Smooth muscle cell (in vitro differentiated cells): ENCODE measurements around the gene CNTNAP2. TPM values are rescaled to one million over a fixed set of nuclear protein-coding genes. Genes with fewer than 3 reads are reported as not detected.
A peak's percentile ranks its signal among the peaks of the same experiment; 100 is the strongest.

Experiments used
- DNase-seq: peaks from one replicate; lab custom pipeline; 2025; ENCODE audit not compliant: unreplicated experiment; lab: John Stamatoyannopoulos, UW
- H2AFZ ChIP-seq: fragments of 200-600 bp; sonication (generic); 2 replicates; pipeline ENCODE4 v1.6.0; 2016; ENCODE audit warnings: antibody characterized with exemption, low read depth, mild to moderate bottlenecking
- H3F3A ChIP-seq: fragments of 200-600 bp; sonication (generic); 2 replicates; pipeline ENCODE4 v1.6.0; 2017; ENCODE audit warnings: antibody characterized with exemption, low read depth
- H3K27ac ChIP-seq: fragments of 200-600 bp; sonication (generic); 2 replicates; pipeline ENCODE4 v1.5.1; 2016; ENCODE audit warnings: low read depth, mild to moderate bottlenecking
- H3K27me3 ChIP-seq: fragments of 200-600 bp; sonication (generic); 2 replicates; pipeline ENCODE4 v1.6.1; 2016; ENCODE audit warnings: low read depth, mild to moderate bottlenecking
- H3K36me3 ChIP-seq: fragments of 200-600 bp; sonication (generic); 2 replicates; pipeline ENCODE4 v1.5.1; 2016; ENCODE audit warnings: low read depth
- H3K4me1 ChIP-seq: fragments of 200-600 bp; sonication (generic); 2 replicates; pipeline ENCODE4 v1.5.1; 2016; ENCODE audit warnings: low read depth
- H3K4me2 ChIP-seq: fragments of 200-600 bp; sonication (generic); 2 replicates; pipeline ENCODE4 v1.6.0; 2016; ENCODE audit warnings: mild to moderate bottlenecking
- H3K4me3 ChIP-seq: fragments of 200-600 bp; sonication (generic); 2 replicates; pipeline ENCODE4 v1.5.1; 2016; ENCODE audit warnings: mild to moderate bottlenecking
- H3K79me2 ChIP-seq: fragments of 200-600 bp; sonication (generic); 2 replicates; pipeline ENCODE4 v1.6.0; 2016; ENCODE audit warnings: low read depth, mild to moderate bottlenecking
- H3K9ac ChIP-seq: fragments of 200-600 bp; sonication (generic); 2 replicates; pipeline ENCODE4 v1.6.0; 2016; ENCODE audit warnings: low read depth
- H3K9me3 ChIP-seq: fragments of 200-600 bp; sonication (generic); replicated peaks from 2 replicates; pipeline ENCODE4 v1.5.1; 2016; ENCODE audit warnings: low read depth
- H4K20me1 ChIP-seq: fragments of 200-600 bp; sonication (generic); 2 replicates; pipeline ENCODE4 v1.6.0; 2016; ENCODE audit warnings: low read depth
- CTCF ChIP-seq: fragments of 200-600 bp; sonication (generic); IDR thresholded peaks from 2 replicates; pipeline ENCODE4 v1.5.1; 2017; ENCODE audit warnings: borderline replicate concordance, mild to moderate bottlenecking, antibody characterized with exemption; ENCODE audit not compliant: insufficient read depth, poor library complexity, severe bottlenecking
- WGBS: methylation state at CpG from one replicate; pipeline ENCODE4 v1.1.7; 2016; ENCODE audit warnings: low lambda C conversion rate; 5-methylcytosine and 5-hydroxymethylcytosine counted together
- polyA plus RNA-seq: library from polyadenylated mRNA; unstranded; fragments of >200 nt; fragmentation: Nextera tagmentation; extraction: Ambion mirVana; gene quantifications from 2 replicates; pipeline ENCODE4 v1.2.1, GENCODE V29; 2016
- total RNA-seq: library from RNA; depleted of rRNA; stranded (reverse); fragments of >200 nt; gene quantifications from 2 replicates; pipeline ENCODE4 v1.2.3, GENCODE V29; 2014

CNTNAP2 gene
- total and polyA plus RNA-seq, 2 experiments from 2014 or later: 1.7 to 9.0 TPM

- Histone ChIP-seq H3K4me3 (no peak overlapping the region), H4K20me1 (no peaks in the 10 kb centered on the region), H3K79me2 (no peaks in the 10 kb centered on the region), H3K27ac (no peak overlapping the region), H3K4me1 (peaks cover 14% of the 10 kb centered on the region), H3K27me3 (no peaks in the 10 kb centered on the region), H3K9me3 (peaks cover 4% of the 10 kb centered on the region), H3K9ac (no peak overlapping the region), H2AFZ (peak overlapping the region; percentile 30), H3F3A (no peaks in the 10 kb centered on the region), H3K36me3 (no peaks in the 10 kb centered on the region), H3K4me2 (no peak overlapping the region)
- WGBS: 45% methylated on average over 7 of the region's 7 CpGs
- DNase-seq: no peak
- no peak for TF ChIP-seq CTCF
These were observed 675.0 kb downstream of the CNTNAP2 start for GRCh38 chr7:146791344-146792285.

- WGBS: 96% methylated on average over 1 of the region's 1 CpG
- no peak for DNase-seq
- Histone ChIP-seq H3K9ac (no peak overlapping the region), H3K36me3 (no peaks in the 10 kb centered on the region), H3F3A (no peaks in the 10 kb centered on the region), H3K79me2 (no peaks in the 10 kb centered on the region), H3K4me3 (no peak overlapping the region), H4K20me1 (no peaks in the 10 kb centered on the region), H3K4me1 (no peaks in the 10 kb centered on the region), H3K9me3 (no peaks in the 10 kb centered on the region), H3K27me3 (no peaks in the 10 kb centered on the region), H3K27ac (no peak overlapping the region), H3K4me2 (no peak overlapping the region), H2AFZ (no peak overlapping the region)
- no peak for TF ChIP-seq CTCF
These were observed 688.0 kb downstream of the CNTNAP2 start for GRCh38 chr7:146804620-146805019.

GRCh38 chr7:146805082-146805481, 688.5 kb downstream of the CNTNAP2 start:
- H3K9me3 ChIP-seq: no peaks in the 10 kb centered on the region
- H3K4me2 ChIP-seq: no peak overlapping the region
- no peaks in the 10 kb centered on the region for H4K20me1 ChIP-seq
- no peak overlapping the region for H3K9ac ChIP-seq
- WGBS: 71% methylated on average over 1 of the region's 1 CpG
- H3K36me3 ChIP-seq: no peaks in the 10 kb centered on the region
- H3K27me3 ChIP-seq: no peaks in the 10 kb centered on the region
- no peaks in the 10 kb centered on the region for H3F3A ChIP-seq
- no peak overlapping the region for H3K27ac ChIP-seq
- no peaks in the 10 kb centered on the region for H3K4me1 ChIP-seq
- DNase-seq: no peak
- H3K79me2 ChIP-seq: no peaks in the 10 kb centered on the region
- no peak overlapping the region for H3K4me3 ChIP-seq
- no peak for TF ChIP-seq CTCF
- no peak overlapping the region for H2AFZ ChIP-seq
